GM18870 (cell line): Measurements from ENCODE around the gene CACFD1.

ENCODE experiments used
- ATAC-seq: cut with Tn5 transposase; IDR thresholded peaks from one replicate; pipeline ENCODE4 v1.9.1; 2021; ENCODE audit warnings: moderate library complexity; ENCODE audit not compliant: unreplicated experiment

The CACFD1 gene

GRCh38 chr9:133515615-133516255, 56.0 kb downstream of the CACFD1 start:
- no peak for ATAC-seq

- no peak for ATAC-seq
These were observed 56.6 kb downstream of the CACFD1 start for GRCh38 chr9:133516256-133516960.

GRCh38 chr9:133516961-133517350, 57.2 kb downstream of the CACFD1 start:
- ATAC-seq, result no peak

- no peak for ATAC-seq
These were observed 57.9 kb downstream of the CACFD1 start for GRCh38 chr9:133517711-133518110.

GRCh38 chr9:133518200-133518599, 58.4 kb downstream of the CACFD1 start:
- ATAC-seq, result no peak

GRCh38 chr9:133518706-133519449, 59.1 kb downstream of the CACFD1 start:
- ATAC-seq, result no peak

GRCh38 chr9:133519693-133520092, 59.9 kb downstream of the CACFD1 start:
- no peak for ATAC-seq

GRCh38 chr9:133520121-133520835, 60.5 kb downstream of the CACFD1 start:
- no peak for ATAC-seq
